Esophagus (tissue), 2 donors: ENCODE results near the gene ZNF276. TPM values are rescaled to one million over a fixed set of nuclear protein-coding genes. Genes with fewer than 3 reads are reported as not detected.
A peak's percentile ranks its signal among the peaks of the same experiment; 100 is the strongest.
"Not testable (repeated sequence)": the region's sequence is repeated elsewhere in the genome, so short reads cannot be mapped to it uniquely, and the experiment has no call there.

ENCODE experiments used
- H3K27ac ChIP-seq, 2 donors: one replicate each; pipeline ENCODE4 v1.5.1; 2013; ENCODE audit warnings: low read depth in 2 of 2, mild to moderate bottlenecking in 2 of 2, inconsistent platforms in 1 of 2, low read length in 1 of 2, moderate library complexity in 1 of 2
- H3K27me3 ChIP-seq, 2 donors: one replicate each; pipeline ENCODE4 v1.6.1; 2013; ENCODE audit warnings: low read length in 2 of 2, control low read depth in 1 of 2, mild to moderate bottlenecking in 1 of 2; ENCODE audit not compliant: insufficient read depth in 2 of 2, control insufficient read depth in 1 of 2
- H3K36me3 ChIP-seq, 2 donors: one replicate each; pipeline ENCODE4 v1.6.1; 2013; ENCODE audit warnings: low read length in 1 of 2; ENCODE audit not compliant: control insufficient read depth in 2 of 2, insufficient read depth in 2 of 2
- H3K4me1 ChIP-seq, 2 donors: one replicate each; pipeline ENCODE4 v1.6.1; 2013; ENCODE audit warnings: low read length in 1 of 2; ENCODE audit not compliant: control insufficient read depth in 2 of 2, insufficient read depth in 2 of 2
- H3K4me3 ChIP-seq, 2 donors: one replicate each; pipeline ENCODE4 v1.5.1; 2013; ENCODE audit warnings: low read length in 2 of 2, mild to moderate bottlenecking in 2 of 2, low read depth in 1 of 2, moderate library complexity in 1 of 2
- H3K9me3 ChIP-seq, 2 donors: one replicate each; pipeline ENCODE4 v1.6.1; 2013; ENCODE audit warnings: mild to moderate bottlenecking in 2 of 2, low read depth in 1 of 2, low read length in 1 of 2, moderate library complexity in 1 of 2; ENCODE audit not compliant: control insufficient read depth in 2 of 2, insufficient read depth in 1 of 2
- WGBS, 2 donors: extraction: QIAGEN DNeasy Blood & Tissue Kit; methylation state at CpG; one replicate each; pipeline ENCODE4 v1.1.7; 2013; 5-methylcytosine and 5-hydroxymethylcytosine counted together
- polyA plus RNA-seq, 2 donors: library from polyadenylated mRNA; stranded (reverse); fragments of 200-250 nt; gene quantifications; one replicate each; pipeline ENCODE4 v1.2.3, GENCODE V29; 2013
- donor health status: healthy with polysubstance abuse.
- donor health status: Bipolar disorder and iron deficiency.

The ZNF276 gene
- polyA plus RNA-seq, 2 donors = 23.2 to 42.3 TPM

- Histone ChIP-seq H3K9me3 (no peaks in the 10 kb centered on the region), H3K4me1 (peaks cover 0 to 9% of the 10 kb centered on the region in 2 donors), H3K27me3 (no peaks in the 10 kb centered on the region), H3K4me3 (no peak overlapping the region), H3K27ac (no peak overlapping the region), H3K36me3 (peaks cover 9 to 38% of the 10 kb centered on the region in 2 donors)
- 76 to 80% methylated on average over 24 to 25 of the region's 25 CpGs for WGBS, 2 donors
These were observed 25.3 kb upstream of the ZNF276 start for GRCh38 chr16:89695875-89696669.

GRCh38 chr16:89696670-89697128, 24.6 kb upstream of the ZNF276 start:
- peaks cover 0 to 9% of the 10 kb centered on the region in 2 donors for H3K4me1 ChIP-seq
- H3K27ac ChIP-seq = no peak overlapping the region
- H3K9me3 ChIP-seq = no peaks in the 10 kb centered on the region
- peaks cover 9 to 32% of the 10 kb centered on the region in 2 donors for H3K36me3 ChIP-seq
- 64 to 70% methylated on average over 17 to 18 of the region's 18 CpGs for WGBS, 2 donors
- H3K4me3 ChIP-seq = no peak overlapping the region
- no peaks in the 10 kb centered on the region for H3K27me3 ChIP-seq

- Histone ChIP-seq H3K9me3 (no peaks in the 10 kb centered on the region), H3K36me3 (peaks cover 5 to 27% of the 10 kb centered on the region in 2 donors), H3K4me1 (peaks cover 0 to 9% of the 10 kb centered on the region in 2 donors), H3K27ac (no peak overlapping the region), H3K4me3 (no peak overlapping the region), H3K27me3 (no peaks in the 10 kb centered on the region)
- WGBS, 2 donors = 86 to 90% methylated on average over 18 to 19 of the region's 19 CpGs
These were observed 24.1 kb upstream of the ZNF276 start for GRCh38 chr16:89697161-89697615.

- H3K27ac ChIP-seq = no peak overlapping the region
- H3K4me1 ChIP-seq = peaks cover 0 to 9% of the 10 kb centered on the region in 2 donors
- no peak overlapping the region for H3K4me3 ChIP-seq
- H3K36me3 ChIP-seq = peaks cover 5 to 25% of the 10 kb centered on the region in 2 donors
- 82 to 83% methylated on average over 27 to 32 of the region's 32 CpGs for WGBS, 2 donors
- no peaks in the 10 kb centered on the region for H3K9me3 ChIP-seq
- no peaks in the 10 kb centered on the region for H3K27me3 ChIP-seq
These were observed 23.6 kb upstream of the ZNF276 start for GRCh38 chr16:89697616-89698331.

- H3K4me3 ChIP-seq, H3K27me3 ChIP-seq, H3K27ac ChIP-seq, H3K9me3 ChIP-seq, H3K4me1 ChIP-seq: not testable (repeated sequence)
- 95 to 96% methylated on average over 14 of the region's 14 CpGs for WGBS, 2 donors
- peaks cover 5 to 17% of the 10 kb centered on the region in 2 donors for H3K36me3 ChIP-seq
These were observed 22.6 kb upstream of the ZNF276 start for GRCh38 chr16:89698717-89699116.

- not testable (repeated sequence) for H3K36me3 ChIP-seq, H3K4me3 ChIP-seq, H3K4me1 ChIP-seq, H3K27me3 ChIP-seq, H3K9me3 ChIP-seq
- 54 to 55% methylated on average over 18 of the region's 18 CpGs for WGBS, 2 donors
- H3K27ac ChIP-seq = peak overlapping the region; percentile 35 to 36
These were observed 21.7 kb upstream of the ZNF276 start for GRCh38 chr16:89699629-89700099.

GRCh38 chr16:89700100-89700648, 21.2 kb upstream of the ZNF276 start:
- Histone ChIP-seq H3K4me1 (peaks cover 0 to 7% of the 10 kb centered on the region in 2 donors), H3K4me3 (peak overlapping the region; percentile 55 to 70), H3K36me3 (peaks cover 0 to 6% of the 10 kb centered on the region in 2 donors), H3K27me3 (no peaks in the 10 kb centered on the region), H3K27ac (peak overlapping the region; percentile 93), H3K9me3 (no peaks in the 10 kb centered on the region)
- WGBS, 2 donors = 0 to 1% methylated on average over 29 to 30 of the region's 30 CpGs

- Histone ChIP-seq H3K4me1 (peaks cover 0 to 7% of the 10 kb centered on the region in 2 donors), H3K27me3 (no peaks in the 10 kb centered on the region), H3K4me3 (peak overlapping the region; percentile 55 to 70), H3K36me3 (peaks cover 0 to 5% of the 10 kb centered on the region in 2 donors), H3K9me3 (no peaks in the 10 kb centered on the region), H3K27ac (peak overlapping the region; percentile 93)
- WGBS, 2 donors = 1 to 2% methylated on average over 68 to 78 of the region's 78 CpGs
These were observed 20.5 kb upstream of the ZNF276 start for GRCh38 chr16:89700649-89701424.
